Activated CD4-positive, alpha-beta T cell treated with anti-CD3 and anti-CD28 coated beads, Interleukin-2, Interleukin-4, amounts not matched to agents 100 ng/mL and 50 ng/mL, durations not matched to agents 16 hours and 8 hours (primary cell): ENCODE measurements around the gene KLHL7.

Experiments
- DNase-seq: peaks from one replicate; pipeline ENCODE4 v3.0.0-alpha.2; 2020; ENCODE audit warnings: low spot score

KLHL7 gene, protein sequence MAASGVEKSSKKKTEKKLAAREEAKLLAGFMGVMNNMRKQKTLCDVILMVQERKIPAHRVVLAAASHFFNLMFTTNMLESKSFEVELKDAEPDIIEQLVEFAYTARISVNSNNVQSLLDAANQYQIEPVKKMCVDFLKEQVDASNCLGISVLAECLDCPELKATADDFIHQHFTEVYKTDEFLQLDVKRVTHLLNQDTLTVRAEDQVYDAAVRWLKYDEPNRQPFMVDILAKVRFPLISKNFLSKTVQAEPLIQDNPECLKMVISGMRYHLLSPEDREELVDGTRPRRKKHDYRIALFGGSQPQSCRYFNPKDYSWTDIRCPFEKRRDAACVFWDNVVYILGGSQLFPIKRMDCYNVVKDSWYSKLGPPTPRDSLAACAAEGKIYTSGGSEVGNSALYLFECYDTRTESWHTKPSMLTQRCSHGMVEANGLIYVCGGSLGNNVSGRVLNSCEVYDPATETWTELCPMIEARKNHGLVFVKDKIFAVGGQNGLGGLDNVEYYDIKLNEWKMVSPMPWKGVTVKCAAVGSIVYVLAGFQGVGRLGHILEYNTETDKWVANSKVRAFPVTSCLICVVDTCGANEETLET

DNA sequence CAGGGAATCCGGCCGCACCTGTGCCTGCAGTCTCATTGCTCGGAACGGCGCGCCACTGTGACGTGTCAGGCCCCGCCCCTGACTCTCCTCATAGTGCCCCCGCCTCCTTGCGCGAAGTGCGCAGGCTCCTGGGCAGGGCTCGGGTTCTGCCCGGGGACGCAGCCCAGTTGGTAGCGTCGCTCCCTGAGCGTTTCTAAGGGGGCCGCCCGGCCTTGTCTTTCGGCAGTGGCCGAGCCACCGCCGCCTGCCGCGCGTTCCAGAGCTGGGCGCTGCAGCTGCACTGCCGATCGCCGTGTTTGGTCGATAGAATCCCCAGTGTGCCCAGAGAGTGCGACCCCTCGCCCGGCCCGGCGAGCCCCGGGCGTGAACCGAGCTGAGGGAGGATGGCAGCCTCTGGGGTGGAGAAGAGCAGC, at the start of gene KLHL7:
Gene KLHL7 (plus strand): TSS at position 142 of the 413 bp plus-strand sequence. CDS start 242 bp downstream, at position 384.
- peak; percentile 96 for DNase-seq

DNA sequence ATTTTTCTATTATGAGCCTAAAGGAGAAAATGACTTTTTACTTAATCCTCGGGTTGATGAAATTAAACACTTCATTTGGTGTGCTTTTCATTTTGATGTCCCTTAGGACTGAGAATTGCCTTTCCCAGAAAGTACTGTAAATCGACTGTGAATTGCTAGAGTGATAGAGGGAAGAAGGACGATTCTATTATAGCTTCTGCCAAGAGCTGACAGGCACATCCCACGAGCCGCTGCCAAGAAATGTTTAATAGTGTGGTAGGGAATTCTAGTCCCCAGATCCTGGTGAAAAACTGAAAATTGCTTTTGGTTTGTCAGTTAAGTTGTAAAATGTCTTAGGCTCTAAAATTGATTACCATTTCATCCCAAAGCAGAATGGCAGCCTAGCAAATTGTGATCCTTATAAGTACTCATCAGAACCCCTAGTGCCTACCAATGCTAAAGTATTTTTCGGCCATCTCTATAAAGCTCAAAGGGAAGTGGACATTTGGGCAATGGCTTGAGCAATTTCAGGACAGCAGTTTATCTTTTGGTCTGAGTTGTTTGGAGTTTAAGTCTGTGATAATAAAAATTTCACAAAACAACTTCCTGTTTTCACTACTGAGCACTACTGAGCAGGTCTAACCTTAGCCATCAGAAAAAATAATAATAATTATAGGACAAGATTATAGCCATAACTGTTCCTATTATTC, 47.0 kb upstream of the KLHL7 start:
- DNase-seq = no peak

- no peak for DNase-seq
These were observed 44.3 kb upstream of the KLHL7 start for GRCh38 chr7:23061327-23061726.

- no peak for DNase-seq
These were observed 43.1 kb upstream of the KLHL7 start for GRCh38 chr7:23062452-23062851.

- no peak for DNase-seq
These were observed 39.6 kb upstream of the KLHL7 start for GRCh38 chr7:23065974-23066373.

- no peak for DNase-seq
These were observed 38.3 kb upstream of the KLHL7 start for GRCh38 chr7:23067271-23067670.

GRCh38 chr7:23072048-23072447, 33.5 kb upstream of the KLHL7 start:
- DNase-seq = no peak

DNA sequence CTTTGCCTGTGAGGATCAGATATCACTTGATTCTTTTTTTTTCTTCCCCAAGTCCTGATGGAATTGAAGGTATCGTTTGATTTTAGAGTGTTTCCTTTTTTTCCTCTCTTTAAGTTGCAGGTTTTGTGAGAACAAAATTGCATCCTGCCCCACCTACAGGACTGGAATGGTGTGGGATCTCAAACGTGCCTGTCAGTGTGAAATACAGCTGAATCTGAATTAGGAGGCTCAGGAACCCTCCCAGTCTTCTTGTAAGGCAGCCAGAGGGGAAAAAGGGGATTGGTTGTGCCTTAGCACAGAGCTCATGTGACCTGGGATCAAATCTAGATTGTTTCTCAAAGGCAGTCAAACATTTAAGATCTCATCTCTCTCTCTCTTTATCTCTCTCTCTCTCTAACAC, 32.7 kb upstream of the KLHL7 start:
- no peak for DNase-seq

DNA sequence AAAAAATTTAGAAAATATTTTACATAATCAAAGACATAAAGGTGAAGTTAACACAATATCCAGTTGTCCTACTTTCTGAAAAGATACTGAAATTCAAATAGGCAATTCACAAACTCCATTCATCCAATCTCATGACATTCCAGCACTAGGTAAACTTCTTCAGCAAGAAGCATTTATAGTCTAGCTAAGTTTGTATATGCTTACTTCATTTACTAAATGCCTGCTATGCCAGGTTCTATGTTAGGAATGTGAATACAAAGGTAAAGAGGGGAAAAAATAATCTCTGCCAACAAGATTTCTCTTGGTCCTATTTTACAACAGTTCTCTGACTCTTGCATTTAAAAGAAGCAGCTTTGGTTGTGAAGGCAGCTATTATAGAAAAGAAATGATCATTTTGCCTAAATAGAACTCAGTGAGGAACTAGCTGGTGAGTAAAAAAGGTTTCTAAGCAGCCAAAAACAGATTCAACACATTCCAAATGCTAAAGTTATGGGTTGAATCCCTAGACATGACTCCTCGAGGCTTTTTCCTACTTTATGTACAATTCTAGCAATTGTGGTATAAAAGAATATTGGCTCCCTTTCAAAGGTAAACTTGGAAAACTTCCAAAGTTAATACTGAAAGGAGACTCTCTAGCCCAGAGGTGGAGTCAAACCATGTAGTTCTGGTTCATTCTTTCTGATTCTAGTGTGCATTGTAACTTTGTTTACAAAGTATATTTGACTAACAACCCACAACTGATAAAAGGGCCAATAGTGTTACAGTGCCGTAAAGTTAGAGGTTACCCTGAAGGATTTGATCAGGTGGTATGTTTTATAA, 30.9 kb upstream of the KLHL7 start:
- no peak for DNase-seq

GRCh38 chr7:23075571-23075970, 30.0 kb upstream of the KLHL7 start:
- no peak for DNase-seq

DNA sequence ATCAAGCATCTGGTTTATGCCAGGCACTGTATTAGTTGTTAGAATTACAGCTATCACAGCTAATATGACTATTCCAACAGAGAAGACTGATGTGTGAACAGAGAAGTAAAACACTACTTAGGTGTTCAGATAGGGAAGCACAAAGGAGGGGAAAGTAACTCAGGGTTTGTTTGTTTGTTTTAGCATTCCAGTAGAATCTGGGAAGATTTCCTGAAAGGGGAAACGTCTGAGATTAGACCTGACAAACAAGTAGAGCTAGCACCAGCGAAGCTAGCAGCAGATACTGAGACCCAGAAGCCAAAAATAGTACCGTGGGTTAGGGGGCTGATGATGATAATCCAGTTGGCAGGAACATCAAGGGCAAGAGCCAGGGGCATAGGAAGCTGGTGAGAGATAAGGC, 28.8 kb upstream of the KLHL7 start:
- no peak for DNase-seq

DNA sequence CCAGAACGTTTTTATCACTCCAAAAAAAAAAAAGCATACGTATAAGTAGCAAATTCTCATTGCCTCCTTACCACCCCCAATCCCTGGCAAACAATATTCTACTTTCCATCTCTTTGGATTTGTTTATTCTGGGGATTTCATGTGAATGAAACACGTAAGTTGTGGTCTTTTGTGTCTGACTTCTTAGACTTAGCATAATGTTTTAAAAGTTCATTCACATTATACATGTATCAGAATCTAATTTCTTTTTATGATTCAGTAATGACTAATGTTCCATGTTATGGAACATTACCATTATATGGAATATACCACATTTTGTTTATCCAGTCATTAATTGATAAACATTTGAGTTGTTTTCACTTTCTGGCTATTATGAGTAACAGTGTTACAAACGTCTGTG, 12.5 kb upstream of the KLHL7 start:
- no peak for DNase-seq

GRCh38 chr7:23093546-23093945, 12.0 kb upstream of the KLHL7 start:
- DNase-seq = no peak

DNA sequence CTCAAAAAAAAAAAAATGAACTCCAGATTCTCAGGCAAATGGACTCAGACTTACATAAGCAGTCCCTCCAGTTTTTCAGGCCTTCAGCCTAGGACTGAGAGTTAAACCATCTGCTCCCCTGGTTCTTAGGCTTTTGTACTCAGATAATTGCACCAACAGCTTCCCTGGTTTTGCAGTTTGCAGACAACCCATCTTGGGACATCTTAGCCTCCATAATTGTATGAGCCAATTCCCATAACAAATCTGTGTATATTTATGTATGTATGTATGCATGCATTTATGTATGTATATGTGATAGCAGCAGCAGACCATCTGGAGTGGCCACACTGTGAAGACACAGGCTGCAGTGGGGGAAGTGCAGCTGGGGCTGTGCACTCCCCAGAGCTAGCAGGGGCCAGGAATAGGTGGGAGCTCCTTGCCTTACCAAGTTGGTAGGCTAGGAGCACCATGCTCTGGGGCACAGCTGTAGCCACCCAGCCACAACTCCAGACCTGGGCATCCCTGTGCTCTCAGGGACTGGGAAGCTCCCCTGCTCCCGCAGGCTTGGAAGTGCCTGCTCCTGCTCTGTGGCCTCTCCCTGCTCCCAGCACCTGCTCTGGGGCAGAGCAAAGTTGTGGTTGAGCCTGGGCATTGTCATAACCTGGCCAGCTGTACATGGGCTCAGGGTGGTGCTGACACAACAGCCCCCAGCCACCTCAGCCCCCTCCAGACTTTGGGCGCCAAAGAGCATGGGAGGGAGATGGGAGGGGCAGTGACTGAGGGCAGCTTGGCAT, 8.9 kb upstream of the KLHL7 start:
- DNase-seq = no peak

GRCh38 chr7:23098029-23098428, 7.6 kb upstream of the KLHL7 start:
- no peak for DNase-seq

DNA sequence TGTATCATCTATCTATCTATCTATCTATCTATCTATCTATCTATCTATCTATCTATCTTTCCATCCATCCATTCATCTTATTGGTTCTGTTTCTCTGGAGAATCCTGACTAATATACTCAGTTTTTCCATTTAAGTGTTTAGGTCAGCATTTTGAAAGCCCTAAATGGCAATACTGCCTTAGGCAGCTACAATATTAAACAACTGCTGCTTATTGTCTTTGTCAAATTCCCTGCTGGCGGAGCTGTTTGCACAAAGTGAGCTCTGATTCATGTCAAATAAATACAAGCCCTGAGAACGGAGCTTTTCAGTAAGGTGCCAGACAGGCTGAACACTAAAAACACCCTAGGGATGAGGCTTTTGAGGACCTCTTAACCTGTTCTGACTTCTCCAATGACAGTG, 7.1 kb upstream of the KLHL7 start:
- no peak for DNase-seq

GRCh38 chr7:23100697-23101096, 4.9 kb upstream of the KLHL7 start:
- no peak for DNase-seq

GRCh38 chr7:23105086-23105643, 420 bp upstream of the KLHL7 start:
- DNase-seq = no peak

DNA sequence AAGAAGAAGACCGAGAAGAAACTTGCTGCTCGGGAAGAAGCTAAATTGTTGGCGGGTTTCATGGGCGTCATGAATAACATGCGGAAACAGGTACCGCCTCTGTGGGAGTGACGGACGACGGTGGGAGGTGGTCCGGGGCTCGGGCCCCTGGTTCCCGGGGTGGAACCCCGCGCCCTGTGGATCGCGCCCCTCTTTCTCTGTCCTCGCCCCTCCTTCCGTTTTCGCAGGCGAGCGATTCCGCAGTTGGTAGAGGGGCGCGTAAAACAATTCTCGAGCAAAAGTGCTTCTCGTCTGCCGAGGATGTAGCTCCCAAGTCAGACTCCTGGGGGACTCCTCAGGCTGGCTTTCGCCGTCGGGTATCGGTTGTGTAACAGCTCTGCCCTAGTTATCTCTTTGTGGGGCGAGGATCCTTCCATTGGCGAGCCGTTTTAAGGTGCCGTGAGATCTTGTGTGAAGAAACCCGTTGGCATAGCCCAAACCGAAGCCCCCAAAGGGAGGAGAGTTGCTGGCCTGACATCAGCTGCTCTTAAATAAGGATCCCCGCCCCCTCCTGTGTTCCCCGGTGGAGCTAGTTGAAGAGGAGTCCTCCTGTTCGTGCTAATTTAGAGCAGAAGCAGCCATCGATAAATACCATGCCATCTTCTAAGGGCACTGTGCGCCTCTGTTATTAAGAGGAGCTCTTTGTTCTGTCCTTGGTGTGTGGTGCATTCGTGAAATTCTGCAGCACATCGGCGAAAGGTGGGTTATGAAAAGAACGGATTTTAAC, 655 bp downstream of the KLHL7 start:
- peak; percentile 31 for DNase-seq
